Measurements from ENCODE around the gene TOP3B.

Gene TOP3B

GRCh38 chr22:21909871-21910270 is 72.7 kb downstream of the TOP3B start:
- H3K27me3 ChIP-seq: no peaks in the 10 kb centered on the region
- H3K4me2 ChIP-seq: no peak overlapping the region
- H3K9me3 ChIP-seq: no peaks in the 10 kb centered on the region
- TF ChIP-seq Cebpa-rat (IDR thresholded peaks at IDR 0.05): no peak
- no peaks in the 10 kb centered on the region for H4K20me1 ChIP-seq
- H3K4me1 ChIP-seq: 0 out of 2 replicates have a peak, but pooled peaks cover under 1% of the 10 kb centered on the region
- no peak overlapping the region for H3K4me3 ChIP-seq
- H3K27ac ChIP-seq: no peak overlapping the region
- H3K36me3 ChIP-seq: no peaks in the 10 kb centered on the region
- no peak overlapping the region for H3K9ac ChIP-seq

GRCh38 chr22:21907638-21908522 is 74.7 kb downstream of the TOP3B start:
- no peak overlapping the region for H3K9ac ChIP-seq

More at GRCh38 chr22:21907638-21908522, 74.7 kb downstream of the TOP3B start:
- no peaks in the 10 kb centered on the region for H3K9me3 ChIP-seq
- H3K4me3 ChIP-seq: no peak overlapping the region
- H3K4me1 ChIP-seq: no peaks in the 10 kb centered on the region
- H3K36me3 ChIP-seq: no peaks in the 10 kb centered on the region
- H3K27me3 ChIP-seq: no peaks in the 10 kb centered on the region
- no peak overlapping the region for H3K27ac ChIP-seq
- no peaks in the 10 kb centered on the region for H4K20me1 ChIP-seq
- no peak for TF ChIP-seq Cebpa-rat (IDR thresholded peaks at IDR 0.05)
- no peak overlapping the region for H3K4me2 ChIP-seq
